Endodermal cell (in vitro differentiated cells): ENCODE results near the gene VAC14. TPM values are rescaled to one million over a fixed set of nuclear protein-coding genes. Genes with fewer than 3 reads are reported as not detected.

ENCODE experiments used
- DNase-seq: peaks from one replicate; pipeline ENCODE4 v3.0.0-alpha.2; 2017
- H3K27ac ChIP-seq: 2 replicates; pipeline ENCODE4 v1.5.1; 2013; ENCODE audit warnings: mild to moderate bottlenecking, low read depth, low read length, moderate library complexity
- H3K27me3 ChIP-seq: 2 replicates; pipeline ENCODE4 v1.6.1; 2013; ENCODE audit warnings: mild to moderate bottlenecking, low read length, moderate library complexity; ENCODE audit not compliant: insufficient read depth, control insufficient read depth, poor library complexity, severe bottlenecking
- H3K36me3 ChIP-seq: 2 replicates; pipeline ENCODE4 v1.7.0; 2013; ENCODE audit warnings: mild to moderate bottlenecking, low read length, moderate library complexity; ENCODE audit not compliant: control insufficient read depth, insufficient read depth
- H3K4me1 ChIP-seq: one replicate; pipeline ENCODE4 v1.7.0; 2013; ENCODE audit warnings: low read length; ENCODE audit not compliant: control insufficient read depth, insufficient read depth
- H3K4me3 ChIP-seq: 2 replicates; pipeline ENCODE4 v1.5.1; 2013; ENCODE audit warnings: mild to moderate bottlenecking, low read length, moderate library complexity
- H3K9ac ChIP-seq: 2 replicates; pipeline ENCODE4 v1.6.1; 2013; ENCODE audit warnings: mild to moderate bottlenecking, low read length, moderate library complexity; ENCODE audit not compliant: poor library complexity, severe bottlenecking; ENCODE audit errors: extremely low read depth
- H3K9me3 ChIP-seq: 2 replicates; pipeline ENCODE4 v1.6.1; 2013; ENCODE audit warnings: mild to moderate bottlenecking, low read length, moderate library complexity; ENCODE audit not compliant: control insufficient read depth
- H3K27ac Mint-ChIP-seq: 2 replicates; pipeline ENCODE4 v1.8.0; 2020; ENCODE audit warnings: mixed read lengths
- H3K27me3 Mint-ChIP-seq: 2 replicates; pipeline ENCODE4 v1.8.0; 2021; ENCODE audit warnings: mild to moderate bottlenecking, mixed read lengths; ENCODE audit not compliant: insufficient read depth
- H3K36me3 Mint-ChIP-seq: 2 replicates; pipeline ENCODE4 v1.8.0; 2020; ENCODE audit warnings: low read depth, mixed read lengths
- H3K4me1 Mint-ChIP-seq: 2 replicates; pipeline ENCODE4 v1.8.0; 2020; ENCODE audit warnings: mixed read lengths
- H3K4me3 Mint-ChIP-seq: 2 replicates; pipeline ENCODE4 v1.8.0; 2020; ENCODE audit warnings: mild to moderate bottlenecking, moderate library complexity, mixed read lengths
- H3K9me3 Mint-ChIP-seq: 2 replicates; pipeline ENCODE4 v1.8.0; 2020; ENCODE audit warnings: mild to moderate bottlenecking, mixed read lengths
- WGBS, 2 experiments: methylation state at CpG; one replicate each; pipeline versions ENCODE4 v1.1.5 to v1.1.7; 2013; ENCODE audit warnings: missing lambda C conversion rate in 2 of 2, mixed read lengths in 1 of 2; ENCODE audit not compliant: insufficient coverage in 1 of 2, insufficient read length in 1 of 2; 5-methylcytosine and 5-hydroxymethylcytosine counted together
- total RNA-seq, 2 donors: library from RNA; stranded (reverse); fragmentation: NEBNext Ultra II Directional in 1 of 2; extraction: Animal tissue kit (Norgen Biotek cat#: 25700) in 1 of 2; gene quantifications; 2 replicates in 1 of 2; 3 replicates in 1 of 2; pipeline ENCODE4 v1.2.1, GENCODE V29; 2021
- TF ChIP-seq, protein P1 (sequence below): fragments of 200-600 bp; sonication (generic); conservative IDR thresholded peaks from 2 replicates; pipeline ENCODE4 v1.5.0; 2021; ENCODE audit warnings: antibody characterized with exemption, mild to moderate bottlenecking

VAC14 gene
- total RNA-seq, 2 donors from 2014 or later, result 47.5 to 48.7 TPM

DNA sequence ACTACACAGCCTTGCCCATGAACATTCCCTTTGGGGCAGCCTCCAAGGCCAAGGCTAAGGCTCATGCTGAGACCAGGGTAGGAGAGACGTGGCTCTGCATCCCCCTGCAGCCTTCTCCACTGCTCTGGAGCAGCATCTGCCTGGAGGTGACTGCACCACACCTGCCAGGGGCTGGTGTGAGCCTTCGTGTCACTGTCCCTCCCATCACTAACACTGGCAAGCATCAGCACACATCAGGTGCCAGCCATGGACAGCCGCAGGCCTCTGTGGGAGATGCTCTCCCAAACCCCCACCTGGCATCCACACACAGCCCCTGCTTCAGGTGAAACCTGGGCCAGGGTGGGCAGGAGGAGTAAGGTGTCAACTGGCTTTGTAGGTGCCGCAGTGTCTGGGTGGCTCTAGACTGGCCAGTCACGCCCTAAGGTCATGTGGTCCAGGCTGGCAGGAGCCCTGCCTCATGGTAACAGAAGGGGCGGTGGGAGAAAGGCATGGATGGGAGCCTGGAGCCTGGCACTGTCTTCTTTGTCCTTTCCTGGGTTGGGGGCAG is 97.0 kb downstream of the VAC14 start:
- no peak overlapping the region for H3K4me3 ChIP-seq
- Mint-ChIP-seq H3K4me3 (no peak overlapping the region), H3K36me3 (peaks cover 5% of the 10 kb centered on the region), H3K9me3 (no peaks in the 10 kb centered on the region), H3K27me3 (no peaks in the 10 kb centered on the region), H3K27ac (peak overlapping the region; percentile 17), H3K4me1 (peaks cover 9% of the 10 kb centered on the region)
- H3K4me1 ChIP-seq, result no peaks in the 10 kb centered on the region
- H3K27ac ChIP-seq, result peak overlapping the region; percentile 77
- no peak for DNase-seq
- H3K36me3 ChIP-seq, result peaks cover 3% of the 10 kb centered on the region
- 81 to 88% methylated on average over 2 to 6 of the region's 6 CpGs for WGBS, 2 experiments
- H3K9me3 ChIP-seq, result no peaks in the 10 kb centered on the region
- H3K9ac ChIP-seq, result no peak overlapping the region
- H3K27me3 ChIP-seq, result no peaks in the 10 kb centered on the region
- TF ChIP-seq, protein P1, sequence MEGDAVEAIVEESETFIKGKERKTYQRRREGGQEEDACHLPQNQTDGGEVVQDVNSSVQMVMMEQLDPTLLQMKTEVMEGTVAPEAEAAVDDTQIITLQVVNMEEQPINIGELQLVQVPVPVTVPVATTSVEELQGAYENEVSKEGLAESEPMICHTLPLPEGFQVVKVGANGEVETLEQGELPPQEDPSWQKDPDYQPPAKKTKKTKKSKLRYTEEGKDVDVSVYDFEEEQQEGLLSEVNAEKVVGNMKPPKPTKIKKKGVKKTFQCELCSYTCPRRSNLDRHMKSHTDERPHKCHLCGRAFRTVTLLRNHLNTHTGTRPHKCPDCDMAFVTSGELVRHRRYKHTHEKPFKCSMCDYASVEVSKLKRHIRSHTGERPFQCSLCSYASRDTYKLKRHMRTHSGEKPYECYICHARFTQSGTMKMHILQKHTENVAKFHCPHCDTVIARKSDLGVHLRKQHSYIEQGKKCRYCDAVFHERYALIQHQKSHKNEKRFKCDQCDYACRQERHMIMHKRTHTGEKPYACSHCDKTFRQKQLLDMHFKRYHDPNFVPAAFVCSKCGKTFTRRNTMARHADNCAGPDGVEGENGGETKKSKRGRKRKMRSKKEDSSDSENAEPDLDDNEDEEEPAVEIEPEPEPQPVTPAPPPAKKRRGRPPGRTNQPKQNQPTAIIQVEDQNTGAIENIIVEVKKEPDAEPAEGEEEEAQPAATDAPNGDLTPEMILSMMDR, result no peak

DNA sequence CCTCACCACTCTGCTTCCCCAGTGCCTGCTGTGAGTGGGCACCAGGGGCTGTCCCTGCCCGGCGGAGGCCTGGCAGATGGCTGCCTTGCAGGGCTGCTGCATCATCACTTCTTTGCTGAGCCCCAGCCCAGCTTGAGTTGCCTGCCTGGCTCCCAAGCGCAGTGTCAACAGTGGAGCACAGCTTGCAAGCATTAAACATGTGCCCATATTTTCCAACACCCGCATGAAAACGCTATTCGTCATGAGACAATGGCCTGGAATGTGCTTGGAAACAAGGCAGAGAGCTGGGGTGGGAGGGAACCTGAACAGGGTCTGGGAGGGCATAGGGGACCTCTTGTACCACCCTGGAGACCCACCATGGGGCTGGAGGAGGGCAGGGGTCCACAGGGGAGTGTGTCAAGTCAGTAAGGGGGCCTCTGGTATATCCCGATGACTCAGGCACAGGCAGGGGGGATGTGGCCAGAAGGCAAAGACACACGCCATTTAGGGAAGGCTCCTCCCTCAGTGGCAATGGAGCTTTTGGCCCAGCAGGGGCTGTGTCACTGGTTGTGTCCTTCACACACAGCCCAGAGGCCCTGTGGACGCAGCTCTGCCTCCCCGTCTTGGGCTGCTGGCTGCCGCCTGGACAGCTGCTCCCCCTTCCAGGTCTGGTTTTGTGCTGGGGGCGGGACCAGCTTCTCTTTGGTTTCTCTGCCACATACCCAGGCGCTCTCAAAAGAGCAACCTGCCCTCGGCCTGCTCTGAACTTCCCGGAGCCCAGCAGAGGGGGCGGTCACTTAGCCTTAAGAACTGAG is 97.7 kb downstream of the VAC14 start:
- DNase-seq, result peak; percentile 86
- no peaks in the 10 kb centered on the region for H3K27me3 ChIP-seq
- 75 to 78% methylated on average over 14 to 16 of the region's 16 CpGs for WGBS, 2 experiments
- TF ChIP-seq, protein P1, result peak; percentile 55
- no peak overlapping the region for H3K9ac ChIP-seq
- H3K36me3 ChIP-seq, result peaks cover 3% of the 10 kb centered on the region
- Mint-ChIP-seq H3K36me3 (peaks cover 5% of the 10 kb centered on the region), H3K4me3 (no peak overlapping the region), H3K4me1 (peaks cover 2% of the 10 kb centered on the region), H3K9me3 (no peaks in the 10 kb centered on the region), H3K27me3 (no peaks in the 10 kb centered on the region), H3K27ac (peak overlapping the region; percentile 68)
- H3K27ac ChIP-seq, result peak overlapping the region; percentile 77
- no peak overlapping the region for H3K4me3 ChIP-seq
- no peaks in the 10 kb centered on the region for H3K9me3 ChIP-seq
- H3K4me1 ChIP-seq, result no peaks in the 10 kb centered on the region

DNA sequence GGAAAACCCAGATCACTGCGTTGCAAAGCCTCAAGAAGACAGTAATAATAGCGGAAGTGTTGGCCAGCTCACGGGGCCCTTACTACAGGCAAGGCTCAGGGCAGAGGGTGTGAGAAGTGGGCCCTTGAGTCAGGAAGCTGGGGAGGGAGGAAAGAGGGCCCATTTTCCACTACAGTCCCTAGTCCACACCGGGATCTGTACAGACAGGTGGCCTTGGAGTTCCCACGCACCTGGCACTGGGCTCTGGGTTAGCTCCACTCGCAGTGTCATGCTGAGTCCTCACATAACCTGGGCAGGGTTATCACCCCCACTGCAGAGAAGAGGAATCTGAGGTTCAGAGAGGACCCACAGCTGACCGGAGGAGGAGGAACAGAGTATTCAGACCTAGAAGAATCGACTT is 98.3 kb downstream of the VAC14 start:
- H3K9ac ChIP-seq, result no peak overlapping the region
- H3K4me1 ChIP-seq, result no peaks in the 10 kb centered on the region
- TF ChIP-seq, protein P1, result no peak
- H3K27me3 Mint-ChIP-seq, result no peaks in the 10 kb centered on the region
- peaks cover 3% of the 10 kb centered on the region for H3K36me3 ChIP-seq
- H3K27ac ChIP-seq, result peak overlapping the region; percentile 77
- no peaks in the 10 kb centered on the region for H3K9me3 Mint-ChIP-seq
- no peaks in the 10 kb centered on the region for H3K27me3 ChIP-seq
- no peaks in the 10 kb centered on the region for H3K9me3 ChIP-seq
- no peak overlapping the region for H3K4me3 Mint-ChIP-seq
- 91 to 100% methylated on average over 2 to 8 of the region's 8 CpGs for WGBS, 2 experiments
- DNase-seq, result no peak
- H3K4me3 ChIP-seq, result no peak overlapping the region
- no peaks in the 10 kb centered on the region for H3K4me1 Mint-ChIP-seq
- peak overlapping the region; percentile 55 for H3K27ac Mint-ChIP-seq
- H3K36me3 Mint-ChIP-seq, result peaks cover 5% of the 10 kb centered on the region
